ENCODE measurements around the gene SUPT16H.

The SUPT16H gene

GRCh38 chr14:21428930-21429329 lies 45.1 kb upstream of the SUPT16H start:
- H3K4me1 ChIP-seq (ENCODE audit: control insufficient read depth, insufficient read depth, low read length) = no peaks in the 10 kb centered on the region
- no peak for TF ChIP-seq IKZF3 (tag by site-specific recombination; IDR thresholded peaks at IDR 0.05)
- peaks cover 59 to 88% of the 10 kb centered on the region in 2 experiments for H3K36me3 ChIP-seq (ENCODE audit: control insufficient read depth in 2 of 2, insufficient read depth in 1 of 2, low read length in 2 of 2)
- H3K9me3 ChIP-seq (ENCODE audit: control insufficient read depth, insufficient read depth, low read depth, low read length) = no peaks in the 10 kb centered on the region
- CTCF ChIA-PET = no interaction called here
- H3K27ac ChIP-seq (ENCODE audit: extremely low read depth, low read depth, low read length) = no peak overlapping the region
- POLR2A ChIA-PET = no interaction called here
- no peak overlapping the region for H3K4me3 ChIP-seq (ENCODE audit: low read depth, low read length)

DNA sequence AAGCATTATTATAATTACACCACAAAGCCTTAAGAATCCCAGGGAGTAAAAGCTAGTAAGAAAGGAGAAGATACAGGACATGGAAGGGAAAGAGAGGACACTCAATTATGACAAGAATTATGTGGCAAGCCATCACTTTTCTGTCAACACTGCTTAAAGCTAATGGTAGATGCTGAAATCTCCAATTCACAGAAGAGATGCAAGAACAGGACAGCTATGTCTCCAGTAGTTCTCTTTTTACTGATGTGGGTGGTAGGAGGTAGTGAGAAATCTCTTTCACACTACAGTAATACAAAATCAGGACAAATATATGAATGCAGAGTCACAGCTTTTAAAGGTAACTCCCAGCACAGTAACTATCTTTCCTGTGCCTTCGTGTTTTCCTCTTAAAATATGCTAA lies 42.9 kb upstream of the SUPT16H start:
- ChIA-PET POLR2A (interaction anchor here (0.5 to 1.8 kb wide), 2 partner anchors 10 to 157 kb away, joined by 5 to 6 read pairs; no protein-coding TSS in a partner anchor), CTCF (interaction anchor here (0.6 to 0.9 kb wide), 2 partner anchors 30 to 101 kb away, joined by 3 read pairs; partner anchors contain the start of gene CHD8)
- H3K9me3 ChIP-seq (ENCODE audit: control insufficient read depth, insufficient read depth, low read depth, low read length) = no peaks in the 10 kb centered on the region
- no peak overlapping the region for H3K4me3 ChIP-seq (ENCODE audit: low read depth, low read length)
- H3K4me1 ChIP-seq (ENCODE audit: control insufficient read depth, insufficient read depth, low read length) = no peaks in the 10 kb centered on the region
- TF ChIP-seq ZBTB48 (tag by site-specific recombination; IDR thresholded peaks at IDR 0.05) (no peak), SP2 (tag by site-specific recombination; IDR thresholded peaks at IDR 0.05) (no peak), IKZF3 (tag by site-specific recombination; IDR thresholded peaks at IDR 0.05) (no peak), GLI4 (tag by site-specific recombination; IDR thresholded peaks at IDR 0.05) (no peak), HOXD13 (CRISPR knock-in tag; IDR thresholded peaks at IDR 0.05; ENCODE audit: borderline replicate concordance) (no peak), ZFHX2 (tag by site-specific recombination; conservative IDR thresholded peaks at IDR 0.05) (no peak), ZNF785 (tag by site-specific recombination; IDR thresholded peaks at IDR 0.05) (no peak), ZNF404 (tag by site-specific recombination; IDR thresholded peaks at IDR 0.05) (no peak), GFI1B (tag by site-specific recombination; IDR thresholded peaks at IDR 0.05) (no peak), ZNF544 (tag by site-specific recombination; IDR thresholded peaks at IDR 0.05) (no peak), ZNF19 (tag by site-specific recombination; IDR thresholded peaks at IDR 0.05; ENCODE audit: low read depth) (no peak), KLF1 (tag by site-specific recombination; IDR thresholded peaks at IDR 0.05) (no peak), ZNF521 (tag by site-specific recombination; IDR thresholded peaks at IDR 0.05) (no peak), ZNF350 (tag by site-specific recombination; IDR thresholded peaks at IDR 0.05) (no peak), TRIM28 (IDR thresholded peaks at IDR 0.05; ENCODE audit: borderline replicate concordance, low read length) (no peak), GLI2 (tag by site-specific recombination; IDR thresholded peaks at IDR 0.05; ENCODE audit: borderline replicate concordance, low read depth) (no peak), ZNF416 (tag by site-specific recombination; IDR thresholded peaks at IDR 0.05) (no peak)
- H3K27ac ChIP-seq (ENCODE audit: extremely low read depth, low read depth, low read length) = no peak overlapping the region
- peaks cover 78 to 96% of the 10 kb centered on the region in 2 experiments for H3K36me3 ChIP-seq (ENCODE audit: control insufficient read depth in 2 of 2, insufficient read depth in 1 of 2, low read length in 2 of 2)

DNA sequence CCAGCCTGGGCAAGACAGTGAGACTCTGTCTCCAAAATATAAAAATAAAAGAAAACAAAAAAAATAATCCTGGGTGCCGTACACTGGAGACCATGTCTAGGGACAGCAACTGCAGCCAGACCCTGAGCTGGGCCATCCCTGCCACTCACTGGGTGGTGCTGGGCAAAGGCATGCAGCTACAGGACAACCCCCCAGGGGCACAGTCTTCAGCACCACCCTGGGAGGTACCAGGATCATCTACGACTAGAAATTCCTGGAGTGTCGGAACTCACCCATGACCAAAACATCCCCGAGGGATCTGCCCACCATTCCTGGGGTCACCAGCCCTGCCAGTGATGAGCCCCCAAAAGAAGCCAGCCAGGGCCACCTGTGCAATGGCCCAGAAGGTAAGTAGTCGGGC lies 35.7 kb upstream of the SUPT16H start:
- H3K9me3 ChIP-seq (ENCODE audit: control insufficient read depth, insufficient read depth, low read depth, low read length) = no peaks in the 10 kb centered on the region
- H3K4me3 ChIP-seq (ENCODE audit: low read depth, low read length) = no peak overlapping the region
- no peak overlapping the region for H3K27ac ChIP-seq (ENCODE audit: extremely low read depth, low read depth, low read length)
- POLR2A ChIA-PET = no interaction called here
- peaks cover 81 to 83% of the 10 kb centered on the region in 2 experiments for H3K36me3 ChIP-seq (ENCODE audit: control insufficient read depth in 2 of 2, insufficient read depth in 1 of 2, low read length in 2 of 2)
- no peaks in the 10 kb centered on the region for H3K4me1 ChIP-seq (ENCODE audit: control insufficient read depth, insufficient read depth, low read length)
- TF ChIP-seq GLIS1 (tag by site-specific recombination; IDR thresholded peaks at IDR 0.05) = peak; percentile 55
- TF ChIP-seq, protein P1, sequence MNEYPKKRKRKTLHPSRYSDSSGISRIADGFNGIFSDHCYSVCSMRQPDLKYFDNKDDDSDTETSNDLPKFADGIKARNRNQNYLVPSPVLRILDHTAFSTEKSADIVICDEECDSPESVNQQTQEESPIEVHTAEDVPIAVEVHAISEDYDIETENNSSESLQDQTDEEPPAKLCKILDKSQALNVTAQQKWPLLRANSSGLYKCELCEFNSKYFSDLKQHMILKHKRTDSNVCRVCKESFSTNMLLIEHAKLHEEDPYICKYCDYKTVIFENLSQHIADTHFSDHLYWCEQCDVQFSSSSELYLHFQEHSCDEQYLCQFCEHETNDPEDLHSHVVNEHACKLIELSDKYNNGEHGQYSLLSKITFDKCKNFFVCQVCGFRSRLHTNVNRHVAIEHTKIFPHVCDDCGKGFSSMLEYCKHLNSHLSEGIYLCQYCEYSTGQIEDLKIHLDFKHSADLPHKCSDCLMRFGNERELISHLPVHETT (tag by site-specific recombination; IDR thresholded peaks at IDR 0.05) = no peak
- CTCF ChIA-PET = no interaction called here

- Histone ChIP-seq H3K9me3 (ENCODE audit: control insufficient read depth, insufficient read depth, low read depth, low read length) (no peaks in the 10 kb centered on the region), H3K27ac (ENCODE audit: extremely low read depth, low read depth, low read length) (no peak overlapping the region), H3K4me3 (ENCODE audit: low read depth, low read length) (no peak overlapping the region), H3K4me1 (ENCODE audit: control insufficient read depth, insufficient read depth, low read length) (no peaks in the 10 kb centered on the region), H3K36me3 (ENCODE audit: control insufficient read depth in 2 of 2, insufficient read depth in 1 of 2, low read length in 2 of 2) (peaks cover 81 to 86% of the 10 kb centered on the region in 2 experiments)
- ChIA-PET CTCF (no interaction called here), POLR2A (interaction anchor here (1.3 kb wide), 1 partner anchor 31 kb away, joined by 3 read pairs; no protein-coding TSS in a partner anchor)
- TF ChIP-seq ZNF76 (tag by site-specific recombination; IDR thresholded peaks at IDR 0.05; ENCODE audit: borderline replicate concordance, low read depth) (no peak), ZNF2 (tag by site-specific recombination; IDR thresholded peaks at IDR 0.05) (no peak), KLF1 (tag by site-specific recombination; IDR thresholded peaks at IDR 0.05) (no peak), BCL11B (tag by site-specific recombination; IDR thresholded peaks at IDR 0.05; ENCODE audit: low read depth) (no peak)
- TF ChIP-seq, protein P2, sequence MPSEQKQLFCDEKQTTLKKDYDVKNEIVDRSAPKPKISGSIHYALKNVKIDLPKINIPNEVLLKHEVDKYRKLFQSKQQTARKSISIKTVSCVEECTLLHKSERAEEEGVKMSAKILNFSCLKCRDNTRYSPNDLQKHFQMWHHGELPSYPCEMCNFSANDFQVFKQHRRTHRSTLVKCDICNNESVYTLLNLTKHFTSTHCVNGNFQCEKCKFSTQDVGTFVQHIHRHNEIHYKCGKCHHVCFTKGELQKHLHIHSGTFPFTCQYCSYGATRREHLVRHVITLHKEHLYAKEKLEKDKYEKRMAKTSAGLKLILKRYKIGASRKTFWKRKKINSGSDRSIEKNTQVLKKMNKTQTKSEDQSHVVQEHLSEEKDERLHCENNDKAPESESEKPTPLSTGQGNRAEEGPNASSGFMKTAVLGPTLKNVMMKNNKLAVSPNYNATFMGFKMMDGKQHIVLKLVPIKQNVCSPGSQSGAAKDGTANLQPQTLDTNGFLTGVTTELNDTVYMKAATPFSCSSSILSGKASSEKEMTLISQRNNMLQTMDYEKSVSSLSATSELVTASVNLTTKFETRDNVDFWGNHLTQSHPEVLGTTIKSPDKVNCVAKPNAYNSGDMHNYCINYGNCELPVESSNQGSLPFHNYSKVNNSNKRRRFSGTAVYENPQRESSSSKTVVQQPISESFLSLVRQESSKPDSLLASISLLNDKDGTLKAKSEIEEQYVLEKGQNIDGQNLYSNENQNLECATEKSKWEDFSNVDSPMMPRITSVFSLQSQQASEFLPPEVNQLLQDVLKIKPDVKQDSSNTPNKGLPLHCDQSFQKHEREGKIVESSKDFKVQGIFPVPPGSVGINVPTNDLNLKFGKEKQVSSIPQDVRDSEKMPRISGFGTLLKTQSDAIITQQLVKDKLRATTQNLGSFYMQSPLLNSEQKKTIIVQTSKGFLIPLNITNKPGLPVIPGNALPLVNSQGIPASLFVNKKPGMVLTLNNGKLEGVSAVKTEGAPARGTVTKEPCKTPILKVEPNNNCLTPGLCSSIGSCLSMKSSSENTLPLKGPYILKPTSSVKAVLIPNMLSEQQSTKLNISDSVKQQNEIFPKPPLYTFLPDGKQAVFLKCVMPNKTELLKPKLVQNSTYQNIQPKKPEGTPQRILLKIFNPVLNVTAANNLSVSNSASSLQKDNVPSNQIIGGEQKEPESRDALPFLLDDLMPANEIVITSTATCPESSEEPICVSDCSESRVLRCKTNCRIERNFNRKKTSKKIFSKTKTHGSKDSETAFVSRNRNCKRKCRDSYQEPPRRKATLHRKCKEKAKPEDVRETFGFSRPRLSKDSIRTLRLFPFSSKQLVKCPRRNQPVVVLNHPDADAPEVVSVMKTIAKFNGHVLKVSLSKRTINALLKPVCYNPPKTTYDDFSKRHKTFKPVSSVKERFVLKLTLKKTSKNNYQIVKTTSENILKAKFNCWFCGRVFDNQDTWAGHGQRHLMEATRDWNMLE (tag by site-specific recombination; conservative IDR thresholded peaks at IDR 0.05; ENCODE audit: low read depth) = peak; percentile 73
Observed at GRCh38 chr14:21415329-21415728, 31.5 kb upstream of the SUPT16H start.
